Hematopoietic multipotent progenitor cell treated with erythropoietin and hydrocortisone succinate and interleukin-3 and kit ligand, for 4 days (in vitro differentiated cells): Measurements from ENCODE around the gene BMX.

Source experiments
- DNase-seq: peaks from one replicate; pipeline ENCODE4 v3.0.0-alpha.2; 2015

The BMX gene

DNA sequence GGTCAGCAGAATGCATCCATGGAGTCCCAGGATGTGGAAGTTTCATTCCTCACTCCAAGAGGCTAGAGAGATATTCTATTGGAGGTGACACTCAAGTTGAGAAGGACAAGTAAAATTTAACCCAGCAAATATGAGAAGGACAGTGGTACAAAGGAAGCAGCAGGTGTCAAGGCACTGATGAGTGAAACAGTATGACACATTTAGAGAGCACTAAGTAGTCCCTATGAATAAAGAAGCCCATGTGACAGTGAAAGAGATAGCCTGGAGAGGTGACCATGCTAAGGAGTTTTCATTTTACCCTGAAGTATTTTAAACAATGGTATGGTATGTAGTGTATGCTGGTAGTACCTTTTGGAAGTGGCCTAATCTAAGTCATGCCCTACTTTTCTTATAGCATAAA is 9.2 kb downstream of the BMX start:
- DNase-seq: no peak

DNA sequence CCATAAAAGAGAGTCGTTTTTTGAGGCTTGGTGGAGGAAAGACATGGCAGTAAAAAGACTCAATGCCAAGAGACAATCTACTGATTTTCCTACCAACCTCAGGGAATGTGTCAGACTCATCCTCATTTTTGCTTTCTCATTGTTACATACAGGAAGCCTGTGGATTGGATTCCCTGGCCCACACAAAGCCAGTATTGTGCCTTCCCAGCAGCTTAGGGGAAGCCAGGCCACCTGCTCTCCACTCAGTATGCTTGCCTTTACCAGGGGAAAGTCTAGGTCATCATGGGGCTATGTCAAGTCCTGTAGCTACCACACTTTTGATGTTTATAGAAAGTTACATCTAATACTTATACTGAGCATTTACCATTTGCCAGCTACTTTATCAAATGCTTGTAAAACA is 11.0 kb downstream of the BMX start:
- DNase-seq: no peak

DNA sequence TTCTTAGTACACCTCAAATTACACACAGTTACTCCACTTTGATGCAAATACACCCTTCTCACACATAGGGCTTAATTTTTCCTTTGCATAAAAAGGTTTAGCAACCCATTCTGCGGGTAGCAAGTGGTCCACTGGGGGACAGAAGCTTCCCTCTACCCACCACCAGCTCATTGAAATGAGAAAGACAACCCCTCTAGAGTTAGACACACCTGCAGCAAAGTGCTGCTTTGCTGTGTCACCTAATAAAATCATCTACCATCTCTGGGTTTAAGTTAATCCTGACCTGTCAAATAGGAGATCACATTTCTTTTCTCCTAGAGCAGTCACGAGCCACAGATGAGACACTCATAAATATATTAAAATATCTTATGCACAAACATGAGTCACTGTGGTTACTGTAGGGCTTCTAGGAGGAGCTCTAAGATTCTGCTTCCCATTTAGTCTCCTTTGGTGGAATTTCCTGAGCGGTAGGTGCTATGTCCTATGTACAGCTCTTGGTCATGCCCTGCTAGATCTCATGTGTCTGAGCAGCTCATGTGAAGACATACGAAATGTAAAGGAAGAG is 11.9 kb downstream of the BMX start:
- peak; percentile 28 for DNase-seq

DNA sequence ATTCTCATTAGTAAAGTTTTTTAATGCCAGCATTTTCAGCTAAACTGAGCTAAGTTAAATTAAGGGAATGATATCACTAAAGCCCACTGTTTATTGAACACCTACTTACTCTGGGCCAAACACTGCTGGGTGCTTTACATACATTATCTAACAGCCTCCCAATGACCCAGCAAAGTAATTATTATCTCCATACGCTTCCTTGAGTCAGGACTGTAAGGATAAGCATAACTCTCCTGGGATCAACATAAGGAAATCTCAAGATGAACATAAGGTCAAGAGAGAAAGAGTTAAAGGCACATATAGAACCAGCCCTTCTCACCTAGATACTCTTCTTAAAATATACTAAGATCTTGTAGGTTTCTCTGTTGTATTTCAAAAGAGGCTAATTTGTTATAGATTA is 13.7 kb downstream of the BMX start:
- no peak for DNase-seq

DNA sequence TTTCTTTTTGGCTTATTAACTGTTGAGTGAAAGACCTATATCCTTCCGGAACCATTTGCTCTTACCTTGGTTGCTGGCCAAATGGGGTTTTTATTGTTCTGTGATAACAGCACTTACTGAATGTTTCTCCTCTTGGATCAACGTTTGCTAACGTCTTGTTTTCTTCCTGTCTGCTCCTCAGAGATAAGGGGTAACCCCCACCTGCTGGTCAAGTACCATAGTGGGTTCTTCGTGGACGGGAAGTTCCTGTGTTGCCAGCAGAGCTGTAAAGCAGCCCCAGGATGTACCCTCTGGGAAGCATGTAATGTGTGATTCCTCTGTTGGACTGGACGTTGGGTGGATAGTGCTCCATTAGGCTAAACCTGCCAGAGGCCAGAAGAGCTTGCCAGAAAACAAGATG is 15.3 kb downstream of the BMX start:
- DNase-seq: peak; percentile 91

DNA sequence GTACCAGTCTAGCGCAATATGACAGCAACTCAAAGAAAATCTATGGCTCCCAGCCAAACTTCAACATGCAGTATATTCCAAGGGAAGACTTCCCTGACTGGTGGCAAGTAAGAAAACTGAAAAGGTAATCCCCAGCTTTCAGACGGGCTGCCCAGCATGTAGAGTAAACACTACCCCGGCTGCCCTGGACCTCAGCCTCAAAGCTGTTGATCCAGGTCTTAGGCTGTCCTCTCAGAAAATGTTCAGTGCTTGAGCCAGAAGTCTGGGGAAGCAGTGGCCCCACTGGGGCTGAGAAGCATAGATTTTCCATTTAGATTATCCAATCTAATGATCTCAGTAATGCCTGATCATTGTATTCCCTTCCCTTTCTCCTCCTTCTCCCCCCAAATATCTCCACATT is 21.9 kb downstream of the BMX start:
- DNase-seq: no peak

DNA sequence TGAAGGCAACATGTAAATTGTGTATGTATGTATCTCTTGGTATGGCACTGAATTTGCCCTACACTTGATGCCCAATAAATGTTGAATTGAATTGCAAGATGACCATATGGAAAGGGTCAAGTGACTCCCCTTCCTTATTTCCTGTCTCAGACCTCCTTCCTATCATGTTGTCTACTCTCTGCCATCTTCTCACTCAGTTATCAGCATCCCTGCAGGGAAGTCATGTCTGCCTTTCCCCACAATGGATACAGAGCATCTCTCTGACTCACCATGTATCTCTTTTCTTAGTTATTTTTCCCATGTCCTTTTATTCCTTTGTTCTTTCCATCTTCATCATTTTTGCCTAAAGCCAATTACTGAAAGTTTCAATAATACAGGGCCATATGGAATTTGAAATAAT is 22.5 kb downstream of the BMX start:
- no peak for DNase-seq

DNA sequence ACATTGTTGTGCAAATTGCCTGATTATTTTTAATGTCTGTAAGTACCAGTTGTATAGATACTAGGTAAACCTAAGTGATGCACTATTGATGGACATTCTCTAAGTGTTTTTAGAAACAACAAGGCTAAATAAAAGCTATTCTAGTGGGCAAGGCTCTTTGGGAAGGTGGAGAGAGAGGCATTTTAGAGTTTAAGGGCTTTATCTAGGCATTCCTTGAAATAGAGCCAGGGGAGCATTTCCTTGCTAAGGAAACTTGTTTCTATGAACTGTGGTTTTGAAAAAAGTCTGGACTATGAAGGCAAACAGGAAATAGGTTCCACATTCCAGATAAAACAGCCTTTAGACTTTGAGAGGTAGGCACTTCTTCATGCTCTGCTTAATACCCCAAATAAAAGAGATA is 23.8 kb downstream of the BMX start:
- DNase-seq: no peak

DNA sequence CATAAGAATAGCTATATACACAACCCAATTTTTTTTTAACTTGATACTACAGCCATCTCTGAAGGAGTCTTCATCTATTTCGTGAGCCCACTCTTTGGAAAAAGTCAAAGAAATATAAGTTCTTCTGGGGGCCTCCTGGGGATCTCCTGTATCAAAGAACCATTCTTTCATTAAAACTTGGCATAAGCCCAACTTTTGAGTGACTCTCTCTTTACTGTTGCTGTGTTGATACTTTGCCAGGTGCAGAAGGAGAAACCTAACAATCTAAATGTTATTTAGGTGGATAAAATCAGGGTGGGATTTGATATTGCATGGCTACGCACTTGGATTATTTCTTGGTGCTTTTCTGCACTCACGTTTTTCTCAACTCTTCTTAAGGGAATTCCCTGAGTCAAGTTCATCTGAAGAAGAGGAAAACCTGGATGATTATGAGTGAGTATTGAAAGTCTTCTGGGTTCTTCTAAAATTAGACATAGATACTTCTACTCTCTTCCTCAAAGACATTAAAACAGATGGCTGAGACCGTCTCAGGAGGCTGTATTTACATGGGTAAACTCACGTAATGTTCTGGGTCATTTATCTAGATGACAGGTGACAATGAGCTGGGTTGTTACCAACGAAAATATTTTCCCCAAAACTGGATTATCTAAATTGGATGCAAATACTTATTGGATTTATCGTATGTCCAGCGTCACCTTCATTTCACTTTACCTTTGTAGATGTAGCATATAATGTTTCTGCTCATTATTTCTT is 25.2 kb downstream of the BMX start:
- DNase-seq: no peak

DNA sequence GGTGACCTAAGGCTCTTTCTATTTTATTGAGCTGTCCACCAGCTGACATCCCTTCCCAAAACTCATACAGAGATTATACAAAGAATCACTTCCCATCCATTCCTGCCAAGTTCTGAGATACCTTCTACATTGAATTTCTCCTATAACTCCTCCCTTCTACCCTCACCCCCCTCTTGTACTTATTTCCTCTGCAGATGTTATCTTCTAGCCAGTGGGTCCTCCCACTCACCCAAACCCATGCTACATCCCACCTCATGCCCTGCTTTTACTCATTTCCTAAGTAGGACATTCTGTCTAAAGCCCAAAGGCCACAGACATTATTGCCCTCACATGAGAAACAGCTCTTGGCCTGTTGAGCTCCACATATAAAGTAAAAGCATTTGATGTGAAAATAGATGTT is 28.6 kb downstream of the BMX start:
- no peak for DNase-seq

DNA sequence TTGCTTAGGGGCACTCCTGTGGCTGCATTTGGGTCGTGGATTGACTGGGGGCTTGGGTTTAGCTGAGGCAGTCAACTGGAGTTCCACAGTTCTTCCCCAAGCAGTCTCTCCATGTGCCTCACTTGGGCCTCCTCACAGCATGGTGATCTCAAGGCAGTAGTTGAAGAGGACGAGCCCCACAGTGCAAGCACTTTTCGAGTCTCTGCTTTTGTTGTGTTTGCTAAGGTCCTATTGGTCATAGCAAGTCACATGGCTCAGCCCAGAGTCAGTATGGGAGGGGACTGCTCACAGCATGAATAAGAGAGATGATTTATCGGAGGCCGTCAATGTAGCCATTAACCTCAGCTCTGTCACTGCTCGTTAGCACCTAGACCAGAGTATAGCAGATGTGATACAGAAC is 29.7 kb downstream of the BMX start:
- DNase-seq: no peak

DNA sequence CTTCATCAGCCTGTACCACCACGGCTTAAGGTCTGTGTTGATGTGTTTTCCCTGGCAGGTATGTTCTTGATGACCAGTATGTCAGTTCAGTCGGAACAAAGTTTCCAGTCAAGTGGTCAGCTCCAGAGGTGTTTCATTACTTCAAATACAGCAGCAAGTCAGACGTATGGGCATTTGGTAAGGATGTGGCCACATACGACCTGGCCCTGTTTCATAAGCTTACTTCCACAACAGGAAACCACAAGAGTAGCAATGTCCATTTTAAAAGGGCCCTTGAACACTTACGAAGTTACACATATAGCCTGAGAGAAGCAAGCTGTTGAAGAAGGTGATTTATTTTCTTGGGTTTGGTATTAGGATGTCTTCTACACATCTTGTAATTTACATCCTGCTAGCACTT is 46.1 kb downstream of the BMX start:
- peak; percentile 37 for DNase-seq

DNA sequence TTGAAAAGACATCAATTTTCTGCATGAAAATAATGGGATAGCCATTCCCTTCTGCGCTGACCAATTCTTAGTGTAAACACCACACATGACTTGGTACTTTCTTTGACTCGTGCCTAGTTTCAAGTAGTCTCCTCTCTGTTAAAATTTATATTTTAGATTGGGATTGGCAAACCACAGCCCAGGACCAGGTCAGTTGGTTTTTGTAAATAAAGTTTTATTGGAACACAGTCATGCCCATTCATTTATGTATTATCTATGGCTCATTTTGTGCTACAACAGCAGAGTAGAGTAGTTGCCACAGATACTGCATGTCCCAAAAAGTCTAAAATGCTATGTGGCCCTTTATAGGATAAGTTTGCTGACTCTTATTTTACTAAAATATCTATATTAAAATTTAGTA is 46.7 kb downstream of the BMX start:
- DNase-seq: no peak

DNA sequence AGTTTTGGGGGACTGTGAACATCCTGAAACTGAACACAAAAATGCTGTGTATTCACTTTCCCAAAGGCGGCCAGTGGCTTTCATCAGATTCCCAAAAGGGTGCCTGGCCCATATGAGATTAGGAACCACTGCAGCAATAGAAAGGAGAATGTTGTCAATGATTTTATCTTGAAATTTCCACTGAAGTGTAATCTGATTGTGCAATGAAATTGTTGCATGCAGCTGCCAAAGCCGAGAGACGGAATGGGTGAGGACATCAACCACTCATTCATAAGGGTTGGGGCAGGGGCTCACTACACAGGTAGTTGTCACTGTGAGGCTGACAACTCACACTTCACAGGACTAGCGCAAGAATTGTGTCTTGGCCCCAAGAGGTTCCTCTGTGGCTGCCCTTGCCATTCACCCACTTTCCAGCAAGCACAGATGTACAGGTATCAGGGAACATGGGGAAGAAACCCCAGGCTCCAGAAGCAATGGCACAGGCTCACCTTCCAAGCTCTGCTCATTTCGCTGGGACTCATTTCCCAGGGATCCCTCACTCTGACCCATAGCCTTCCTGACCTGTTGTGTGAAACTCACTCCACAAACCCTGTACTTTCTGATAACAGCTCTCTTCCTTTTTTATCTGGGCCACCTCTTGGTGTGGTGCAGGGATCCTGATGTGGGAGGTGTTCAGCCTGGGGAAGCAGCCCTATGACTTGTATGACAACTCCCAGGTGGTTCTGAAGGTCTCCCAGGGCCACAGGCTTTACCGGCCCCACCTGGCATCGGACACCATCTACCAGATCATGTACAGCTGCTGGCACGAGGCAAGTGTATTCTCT is 48.8 kb downstream of the BMX start:
- peak; percentile 41 for DNase-seq

DNA sequence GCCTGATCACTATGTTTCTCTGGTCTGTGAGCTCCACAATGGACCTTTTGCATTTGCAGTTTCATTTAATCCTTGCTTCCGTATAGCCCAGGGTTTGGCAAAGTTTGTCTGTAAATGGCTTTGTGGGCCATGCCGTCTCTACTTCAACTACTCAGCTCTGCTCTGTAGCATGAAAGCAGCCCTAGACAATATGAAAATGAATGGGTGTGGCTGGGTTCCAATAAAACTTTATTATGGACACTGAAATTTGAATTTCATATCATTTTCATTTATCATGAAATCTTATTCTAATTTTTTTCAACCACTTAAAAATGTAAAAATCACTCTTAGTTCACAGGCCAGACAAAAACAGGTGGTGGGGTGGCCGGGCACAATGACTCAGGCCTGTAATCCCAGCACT is 58.6 kb downstream of the BMX start:
- DNase-seq: no peak

DNA sequence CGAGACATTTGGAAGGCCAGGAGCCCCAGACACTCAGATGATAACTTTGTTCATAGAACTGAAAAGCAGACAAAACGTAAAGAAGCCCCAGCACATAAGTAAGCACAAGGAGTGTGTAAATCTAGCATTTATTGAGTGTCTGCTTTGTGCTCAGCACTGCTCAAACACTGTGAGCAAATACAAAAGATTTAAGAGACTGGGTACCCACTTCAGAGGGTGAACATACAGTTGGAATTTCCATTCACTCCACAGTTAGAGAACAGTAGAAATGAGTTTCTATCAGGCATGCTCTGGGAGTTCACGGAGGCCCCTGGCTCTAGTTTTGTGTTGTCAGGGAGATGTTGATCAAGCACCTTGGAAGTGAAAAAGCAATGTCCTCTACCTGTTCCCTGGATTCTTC is 60.3 kb downstream of the BMX start:
- no peak for DNase-seq

DNA sequence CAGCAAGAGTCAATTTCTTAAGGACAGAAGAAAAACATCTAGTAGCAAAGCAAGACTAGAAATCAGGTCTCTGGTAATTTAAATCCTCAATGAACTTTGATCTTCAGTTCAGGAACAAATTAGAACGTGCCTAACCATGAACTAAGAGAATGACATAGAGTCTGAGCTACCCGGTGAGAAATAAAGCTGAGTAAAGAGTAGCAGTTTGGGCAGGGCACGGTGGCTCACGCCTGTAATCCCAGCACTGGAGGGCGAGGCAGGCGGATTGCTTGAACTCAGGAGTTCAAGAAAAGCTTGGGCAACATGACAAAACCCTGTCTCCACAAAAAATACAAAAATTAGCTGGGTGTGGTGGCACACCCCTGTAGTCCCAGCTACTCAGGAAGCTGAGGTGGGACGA is 62.4 kb downstream of the BMX start:
- no peak for DNase-seq

DNA sequence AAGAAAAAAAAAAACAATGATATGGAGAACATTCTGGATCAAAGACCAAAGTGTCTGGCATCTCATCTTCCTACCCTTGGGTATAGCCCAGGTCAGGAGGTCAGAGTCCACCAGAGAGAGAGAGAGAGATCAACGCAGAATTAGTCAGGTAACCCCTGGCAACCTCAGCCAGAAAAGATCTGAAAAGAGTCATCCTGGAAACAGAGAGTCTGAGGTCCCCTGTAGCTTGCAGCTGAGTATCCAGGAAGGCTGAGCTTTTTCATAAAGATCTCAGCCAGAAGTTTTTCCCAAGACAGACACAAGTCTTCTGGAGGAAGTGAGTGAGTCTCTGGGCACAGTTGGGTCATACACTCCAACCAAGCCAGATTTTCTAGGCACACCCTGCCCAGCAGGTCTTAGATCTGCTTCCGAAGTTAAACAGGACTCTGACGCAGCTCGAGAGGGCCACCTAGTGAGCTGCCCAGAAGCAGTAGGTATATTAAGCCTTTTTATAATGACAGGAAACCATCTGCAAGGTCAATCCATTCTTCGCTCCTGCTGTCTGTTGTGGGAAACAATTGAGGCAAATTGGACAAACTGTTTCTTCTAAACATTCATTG is 64.5 kb downstream of the BMX start:
- DNase-seq: peak; percentile 85

DNA sequence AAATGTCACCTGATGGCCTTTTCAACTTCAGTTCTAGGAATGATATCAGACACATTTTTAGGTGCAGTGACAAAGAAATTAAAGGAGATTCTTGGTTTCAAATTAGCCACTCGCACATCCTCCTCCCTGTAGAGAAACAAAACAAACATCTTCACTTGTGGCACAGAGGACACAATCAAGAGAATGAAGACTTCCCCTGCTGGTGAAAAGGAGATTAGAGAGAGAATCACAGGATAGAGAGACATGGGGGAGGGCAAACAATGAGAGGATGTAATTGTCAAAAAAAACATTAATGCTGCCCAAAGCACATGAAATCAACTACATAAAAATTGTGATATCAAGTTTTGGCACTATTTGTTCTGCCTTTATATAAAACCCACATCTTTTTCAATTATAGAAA is 65.6 kb downstream of the BMX start:
- peak; percentile 56 for DNase-seq

DNA sequence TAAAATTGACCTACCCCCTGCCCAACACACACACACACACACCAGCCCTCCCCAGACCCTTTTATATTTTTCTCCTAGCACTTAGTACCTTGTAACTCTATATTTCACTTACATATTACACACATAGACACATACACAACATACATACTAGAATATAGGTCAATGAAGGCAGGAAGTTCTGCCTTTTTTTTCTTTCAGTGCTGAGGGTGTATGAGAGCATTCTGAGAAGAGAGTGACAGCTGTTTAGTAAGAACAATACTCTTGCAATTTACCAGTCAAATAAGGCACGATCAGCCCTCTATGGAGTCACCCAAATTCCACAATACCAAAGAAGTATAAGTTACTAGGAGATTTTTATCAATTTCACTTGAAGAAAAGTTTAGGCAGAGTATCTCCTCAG is 66.7 kb downstream of the BMX start:
- DNase-seq: no peak

DNA sequence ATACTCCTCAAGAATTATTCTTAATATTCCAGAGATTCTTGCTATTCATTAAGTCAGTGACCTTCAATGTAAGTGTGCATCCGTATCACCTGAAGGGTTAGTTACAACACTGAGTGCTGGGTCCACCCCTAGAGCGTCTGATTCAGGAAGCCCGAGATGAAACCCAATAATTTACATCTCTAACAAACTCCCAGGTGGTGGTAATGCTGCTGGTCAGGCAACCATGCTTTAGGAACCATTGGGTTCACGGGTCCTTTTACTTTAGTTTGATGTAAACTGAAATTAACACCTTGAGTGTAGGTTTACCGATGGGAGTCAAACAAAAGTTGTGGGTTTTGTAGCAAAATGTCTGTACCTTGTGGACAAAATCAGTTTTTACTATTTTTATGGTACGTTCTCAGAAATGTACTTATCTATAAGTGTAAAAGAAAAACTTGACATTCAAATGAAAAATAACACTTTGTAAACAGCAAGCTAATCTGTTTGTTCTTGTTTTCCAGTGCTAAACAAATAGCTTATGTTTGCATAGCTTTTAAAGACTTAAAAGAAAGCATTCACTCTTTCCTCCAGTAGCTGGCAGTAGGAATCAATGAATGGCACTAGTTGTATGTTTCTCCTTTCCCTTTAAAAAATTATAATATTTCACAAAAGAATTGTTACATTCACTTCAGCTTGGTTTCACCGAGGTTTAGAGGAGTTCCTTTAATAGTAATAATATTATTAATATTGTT is 67.4 kb downstream of the BMX start:
- DNase-seq: peak; percentile 54

DNA sequence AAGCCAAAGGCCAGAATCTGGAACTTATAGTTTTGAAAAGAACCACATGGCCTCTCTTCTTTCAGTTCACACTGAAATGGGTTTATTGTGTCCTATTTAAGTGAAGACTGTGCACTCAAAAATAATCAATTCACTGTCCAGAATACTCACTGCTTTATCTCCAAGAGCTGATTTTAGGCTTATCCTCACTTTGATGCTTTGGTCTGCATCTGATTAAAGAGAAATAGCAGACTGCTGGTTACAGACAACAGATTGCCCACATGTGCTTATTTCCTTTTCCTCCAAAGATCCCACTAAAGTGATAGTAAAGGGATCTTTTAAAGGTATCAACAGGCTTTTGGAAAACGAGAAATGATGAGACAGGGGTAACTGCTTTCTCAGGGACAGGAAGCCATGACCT is 69.5 kb downstream of the BMX start:
- no peak for DNase-seq

DNA sequence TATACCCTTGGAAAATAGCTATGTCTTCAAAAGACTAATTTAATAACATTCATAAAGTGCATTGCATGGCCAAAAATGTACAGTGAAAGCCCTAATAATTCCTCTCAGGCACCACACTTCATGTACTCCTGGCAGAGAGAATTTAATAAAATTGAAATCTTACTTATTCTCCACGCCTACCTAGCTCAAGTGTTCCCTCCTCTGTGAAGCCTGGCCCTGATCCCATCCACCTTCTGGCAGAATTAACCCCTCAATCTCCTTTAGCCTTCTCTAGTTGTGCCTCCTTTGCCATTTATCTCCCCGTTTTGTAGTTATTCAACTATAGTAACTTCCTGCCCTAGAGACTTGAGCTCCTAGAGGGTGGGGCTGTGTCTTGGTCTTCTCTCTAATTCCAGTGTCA is 73.4 kb downstream of the BMX start:
- DNase-seq: no peak
